GM19099 (cell line): Measurements from ENCODE around the gene C9orf153.

Source experiments
- POLR2A ChIP-seq: IDR thresholded peaks from 3 replicates; pipeline ENCODE4 v1.6.1; 2011; ENCODE audit warnings: low read depth; ENCODE audit not compliant: insufficient read length; ENCODE audit errors: extremely low read depth

C9orf153 gene

GRCh38 chr9:86238861-86239770, 20.3 kb downstream of the C9orf153 start:
- TF ChIP-seq POLR2A = no peak

GRCh38 chr9:86230858-86231257, 28.6 kb downstream of the C9orf153 start:
- no peak for TF ChIP-seq POLR2A

GRCh38 chr9:86222667-86223066, 36.8 kb downstream of the C9orf153 start:
- TF ChIP-seq POLR2A = no peak

- no peak for TF ChIP-seq POLR2A
Observed at GRCh38 chr9:86219606-86220005, 39.9 kb downstream of the C9orf153 start.

- no peak for TF ChIP-seq POLR2A
Observed at GRCh38 chr9:86217076-86217755, 42.2 kb downstream of the C9orf153 start.

- TF ChIP-seq POLR2A = no peak
Observed at GRCh38 chr9:86207193-86207592, 52.3 kb downstream of the C9orf153 start.

GRCh38 chr9:86202338-86202882, 57.0 kb downstream of the C9orf153 start:
- TF ChIP-seq POLR2A = no peak

GRCh38 chr9:86201474-86202337, 57.8 kb downstream of the C9orf153 start:
- no peak for TF ChIP-seq POLR2A

- TF ChIP-seq POLR2A = no peak
Observed at GRCh38 chr9:86200599-86201162, 58.8 kb downstream of the C9orf153 start.

- no peak for TF ChIP-seq POLR2A
Observed at GRCh38 chr9:86193088-86193487, 66.4 kb downstream of the C9orf153 start.

- TF ChIP-seq POLR2A = no peak
Observed at GRCh38 chr9:86187121-86187520, 72.3 kb downstream of the C9orf153 start.

GRCh38 chr9:86186696-86187095, 72.8 kb downstream of the C9orf153 start:
- no peak for TF ChIP-seq POLR2A

- no peak for TF ChIP-seq POLR2A
Observed at GRCh38 chr9:86185872-86186271, 73.6 kb downstream of the C9orf153 start.

GRCh38 chr9:86184138-86184524, 75.3 kb downstream of the C9orf153 start:
- TF ChIP-seq POLR2A = no peak
